Cortex of kidney (tissue), 1 donor: Measurements from ENCODE around the gene GASK1B.

Experiments used
- DNase-seq: peaks from one replicate; lab custom pipeline; 2025; lab: John Stamatoyannopoulos, UW

Gene GASK1B

GRCh38 chr4:158139086-158139485 lies 33.7 kb downstream of the GASK1B start:
- DNase-seq: no peak

GRCh38 chr4:158134222-158134621 lies 38.6 kb downstream of the GASK1B start:
- no peak for DNase-seq

GRCh38 chr4:158133551-158133950 lies 39.3 kb downstream of the GASK1B start:
- no peak for DNase-seq

- DNase-seq: no peak
Measured at GRCh38 chr4:158131027-158131426, 41.8 kb downstream of the GASK1B start.

GRCh38 chr4:158130204-158130603 lies 42.6 kb downstream of the GASK1B start:
- DNase-seq: no peak

GRCh38 chr4:158129694-158130093 lies 43.1 kb downstream of the GASK1B start:
- DNase-seq: no peak

- DNase-seq: no peak
Measured at GRCh38 chr4:158128540-158128939, 44.3 kb downstream of the GASK1B start.

GRCh38 chr4:158125310-158125709 lies 47.5 kb downstream of the GASK1B start:
- DNase-seq: no peak
